NCI-H446 (cell line): ENCODE data around the gene FIBIN.
A peak's percentile ranks its signal among the peaks of the same experiment; 100 is the strongest.
"Not testable (repeated sequence)": the region's sequence is repeated elsewhere in the genome, so short reads cannot be mapped to it uniquely, and the experiment has no call there.

Experiments used
- DNase-seq, 2 experiments: peaks; one replicate each; lab custom pipeline; 2025; lab: John Stamatoyannopoulos, UW

Gene FIBIN

DNA sequence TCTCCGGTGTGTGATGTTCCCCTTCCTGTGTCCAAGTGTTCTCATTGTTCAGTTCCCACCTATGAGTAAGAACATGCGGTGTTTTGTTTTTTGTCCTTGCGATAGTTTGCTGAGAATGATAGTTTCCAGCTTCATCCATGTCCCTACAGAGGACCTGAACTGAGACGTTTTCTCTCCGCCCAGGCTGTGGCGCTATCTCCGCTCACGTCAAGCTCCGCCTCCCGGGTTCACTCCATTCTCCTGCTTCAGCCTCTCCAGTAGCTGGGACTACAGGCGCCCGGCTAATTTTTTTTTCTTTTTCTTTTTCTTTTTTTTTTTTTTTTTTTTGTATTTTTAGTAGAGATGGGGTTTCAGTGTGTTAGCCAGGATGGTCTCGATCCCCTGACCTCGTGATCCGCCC is 16.7 kb upstream of the FIBIN start:
- DNase-seq: not testable (repeated sequence)

DNA sequence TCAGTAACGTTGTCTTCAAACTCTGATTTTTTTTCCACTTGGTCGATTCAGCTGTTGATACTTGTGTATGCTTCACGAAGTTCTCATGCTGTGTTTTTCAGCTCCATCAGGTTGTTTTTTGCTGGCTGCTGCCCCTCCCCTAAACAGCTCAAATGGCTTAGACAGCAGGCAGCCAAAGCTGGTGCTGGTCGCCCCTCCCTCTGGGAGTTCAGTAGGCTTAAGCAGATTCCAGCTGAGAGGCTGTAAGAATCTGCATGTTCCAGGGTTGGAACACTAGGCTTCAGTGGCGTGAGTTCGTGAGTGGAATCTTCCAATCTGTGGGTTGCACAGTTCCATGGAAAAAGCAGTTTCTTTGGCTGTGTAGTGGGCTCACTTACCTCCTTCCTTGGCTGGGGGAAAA is 10.3 kb upstream of the FIBIN start:
- DNase-seq: no peak

DNA sequence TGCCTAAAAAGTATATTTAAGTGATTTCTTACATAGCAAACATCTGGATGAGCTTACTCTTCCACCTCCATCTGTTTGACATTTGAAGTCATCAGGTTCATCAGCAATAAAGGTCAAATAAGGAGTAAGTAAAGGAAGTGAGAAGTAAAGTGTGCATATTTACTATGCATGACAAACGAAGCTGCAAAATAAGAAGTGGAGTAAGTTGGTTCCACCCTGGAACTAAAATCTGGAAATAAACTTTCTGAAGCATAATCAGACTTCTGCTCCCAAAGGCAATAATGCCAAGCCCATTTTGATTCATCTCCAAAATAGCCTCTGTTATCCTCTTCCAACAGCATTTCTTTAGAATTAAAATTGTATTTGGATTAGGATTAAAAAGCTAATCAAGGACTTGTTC is 8.4 kb upstream of the FIBIN start:
- DNase-seq: no peak

DNA sequence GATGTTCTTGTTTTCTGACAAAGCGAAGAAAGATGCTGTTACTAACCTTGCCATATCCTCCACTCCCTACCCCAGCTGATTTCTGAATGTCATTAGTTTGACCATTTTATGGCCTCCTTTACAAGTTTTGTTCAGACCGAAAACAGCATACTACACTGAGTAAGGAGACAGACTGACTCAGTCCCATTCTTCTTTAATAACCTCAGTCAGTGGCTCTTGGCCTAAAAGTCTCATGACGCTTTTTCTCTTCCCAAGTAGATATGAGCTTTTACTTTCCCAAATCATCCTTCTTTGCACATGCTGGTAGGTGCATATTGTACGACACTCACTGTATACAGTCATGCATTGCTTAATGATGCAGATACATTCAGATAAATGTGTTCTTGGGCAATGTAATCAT is 8.0 kb upstream of the FIBIN start:
- no peak for DNase-seq

DNA sequence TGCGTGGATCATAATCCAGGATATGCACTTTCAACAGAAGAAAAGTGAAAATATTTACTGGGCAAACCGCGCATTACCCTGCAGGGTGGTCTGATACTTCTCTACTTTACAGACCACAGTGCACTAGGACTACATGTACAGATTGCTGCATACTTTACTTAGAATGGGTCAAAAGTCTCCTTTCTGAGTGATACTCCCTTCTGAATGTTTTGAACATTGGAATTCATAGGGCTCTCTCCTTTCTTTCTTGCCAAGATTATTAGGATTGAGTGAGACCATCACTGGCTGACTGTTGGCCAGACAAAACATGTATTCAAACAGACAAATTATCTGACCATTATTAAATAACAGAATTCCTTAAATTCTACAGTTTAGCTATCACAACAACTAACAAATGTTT is 6.6 kb upstream of the FIBIN start:
- no peak for DNase-seq

DNA sequence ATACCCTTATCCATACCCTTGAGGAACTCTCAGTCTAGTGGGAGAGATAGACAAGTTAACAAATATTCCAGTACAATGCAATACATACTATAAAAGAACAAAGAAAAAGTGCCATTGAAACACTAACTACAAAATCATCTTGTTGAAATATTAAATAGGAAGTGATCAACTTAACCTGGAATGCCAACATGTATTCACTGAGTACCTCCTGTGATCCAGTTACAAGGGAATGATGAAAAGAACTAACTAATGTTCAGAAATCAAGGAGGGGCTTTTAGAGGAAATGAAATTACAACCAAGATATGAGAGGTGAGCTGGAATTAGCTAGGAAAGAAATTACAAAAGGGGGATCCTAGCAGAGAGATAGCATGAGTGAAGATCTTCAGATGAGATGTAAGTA is 6.2 kb upstream of the FIBIN start:
- DNase-seq: no peak

DNA sequence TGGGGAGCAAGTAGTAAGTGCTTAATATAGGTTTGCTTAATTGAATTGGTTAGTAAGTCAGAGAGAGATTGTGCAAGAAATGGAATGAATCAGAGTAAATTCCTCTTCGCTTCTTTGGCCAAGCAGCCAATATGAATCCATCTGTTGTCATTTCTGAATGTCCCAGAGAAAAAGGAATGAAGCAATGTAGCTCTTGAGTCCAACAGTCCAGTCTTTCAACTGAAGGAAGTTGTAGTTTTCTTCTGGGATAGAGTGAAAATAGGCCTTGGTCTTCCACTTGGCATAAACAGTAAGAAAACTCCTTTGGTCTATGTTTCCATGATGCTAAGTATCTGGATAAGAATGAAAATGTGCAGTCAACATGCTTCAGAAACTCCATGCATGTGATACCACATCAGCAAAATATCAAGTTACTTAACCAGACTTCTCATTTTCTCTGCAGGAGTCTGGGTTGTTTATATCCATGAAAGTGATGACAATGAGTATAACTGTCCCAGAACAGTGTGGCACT is 1.8 kb upstream of the FIBIN start:
- DNase-seq: peak in 1 of 2 experiments; percentile 46

DNA sequence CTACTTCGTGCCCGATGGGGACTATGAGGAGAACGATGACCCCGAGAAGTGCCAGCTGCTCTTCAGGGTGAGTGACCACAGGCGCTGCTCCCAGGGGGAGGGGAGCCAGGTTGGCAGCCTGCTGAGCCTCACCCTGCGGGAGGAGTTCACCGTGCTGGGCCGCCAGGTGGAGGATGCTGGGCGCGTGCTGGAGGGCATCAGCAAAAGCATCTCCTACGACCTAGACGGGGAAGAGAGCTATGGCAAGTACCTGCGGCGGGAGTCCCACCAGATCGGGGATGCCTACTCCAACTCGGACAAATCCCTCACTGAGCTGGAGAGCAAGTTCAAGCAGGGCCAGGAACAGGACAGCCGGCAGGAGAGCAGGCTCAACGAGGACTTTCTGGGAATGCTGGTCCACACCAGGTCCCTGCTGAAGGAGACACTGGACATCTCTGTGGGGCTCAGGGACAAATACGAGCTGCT is 751 bp downstream of the FIBIN start:
- DNase-seq: no peak

DNA sequence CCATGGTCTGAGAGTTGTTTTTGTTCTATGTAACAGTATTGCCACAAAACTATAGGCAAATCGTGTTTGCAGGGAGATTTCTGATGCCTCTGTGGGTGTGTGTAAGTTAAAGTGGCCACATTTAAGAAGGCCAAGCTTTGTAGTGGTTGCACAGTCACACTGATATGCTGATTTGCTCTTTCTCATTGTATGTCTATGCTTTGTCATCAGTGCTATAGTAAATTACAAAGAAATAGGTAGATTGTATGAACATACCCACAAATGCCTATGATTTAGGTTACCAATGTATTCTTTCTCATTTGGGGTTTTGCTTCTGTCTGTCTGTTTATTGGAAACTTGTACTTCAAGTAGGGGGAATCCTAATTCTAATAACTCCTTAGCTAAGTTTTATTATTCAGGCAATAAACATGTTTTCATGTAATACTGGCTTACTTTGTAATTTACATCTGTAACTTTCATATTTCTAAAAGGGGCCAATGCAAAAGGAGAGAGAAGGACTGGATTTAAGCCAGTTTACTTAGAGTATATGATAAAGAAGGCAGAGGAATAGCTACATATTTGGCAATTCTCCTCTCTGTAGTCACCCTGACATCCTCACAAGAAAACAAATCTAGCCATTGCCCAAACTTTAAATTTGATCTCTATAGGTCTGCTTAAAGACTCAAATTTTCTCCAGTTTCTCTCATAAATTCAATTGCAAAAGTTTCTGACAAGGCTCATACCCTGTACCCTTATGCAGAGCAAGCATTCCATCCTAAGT is 2.0 kb downstream of the FIBIN start:
- DNase-seq: no peak

DNA sequence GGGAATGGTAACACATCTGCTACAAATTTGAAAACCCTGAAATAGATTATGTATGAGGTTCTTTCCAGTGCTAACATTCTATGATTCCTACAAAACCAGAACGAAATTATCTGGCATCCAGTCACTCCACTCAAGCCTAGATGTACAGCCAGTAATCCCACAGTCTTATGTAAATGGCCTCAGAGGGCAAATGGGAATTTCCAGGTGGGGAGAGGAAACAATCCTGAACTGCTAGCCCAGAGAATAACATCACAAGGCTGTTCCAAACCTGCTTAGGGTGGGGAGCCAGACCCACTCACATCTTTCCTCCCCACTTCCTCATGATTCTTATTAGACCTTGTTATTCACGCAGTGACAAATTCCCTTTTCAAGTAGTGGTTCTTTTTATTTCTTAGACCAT is 3.5 kb downstream of the FIBIN start:
- no peak for DNase-seq

DNA sequence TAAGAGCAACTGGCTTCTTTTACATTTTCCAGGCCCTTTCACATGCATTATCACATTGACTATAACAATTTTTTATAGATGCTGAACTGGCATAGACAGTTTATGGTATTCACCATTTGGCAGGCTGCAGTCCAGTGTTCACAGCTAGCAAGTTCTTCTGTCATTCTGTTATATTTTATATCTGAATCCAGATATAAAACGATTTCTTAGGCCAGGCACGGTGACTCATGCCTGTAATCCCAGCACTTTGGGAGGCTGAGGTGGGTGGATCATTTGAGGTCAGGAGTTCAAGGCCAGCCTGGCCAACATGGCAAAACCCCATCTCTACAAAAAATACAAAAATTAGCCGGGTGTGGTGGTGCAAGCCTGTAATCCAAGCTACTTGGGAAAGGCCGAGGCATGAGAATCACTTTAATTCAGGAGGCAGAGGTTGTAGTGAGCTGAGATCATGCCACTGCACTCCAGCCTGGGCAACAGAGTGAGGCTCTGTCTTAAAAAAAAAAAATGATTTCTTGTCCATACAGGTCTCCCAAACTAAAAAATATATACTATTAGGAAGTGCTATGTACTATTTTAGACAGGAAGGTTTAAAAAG is 7.3 kb downstream of the FIBIN start:
- not testable (repeated sequence) for DNase-seq

DNA sequence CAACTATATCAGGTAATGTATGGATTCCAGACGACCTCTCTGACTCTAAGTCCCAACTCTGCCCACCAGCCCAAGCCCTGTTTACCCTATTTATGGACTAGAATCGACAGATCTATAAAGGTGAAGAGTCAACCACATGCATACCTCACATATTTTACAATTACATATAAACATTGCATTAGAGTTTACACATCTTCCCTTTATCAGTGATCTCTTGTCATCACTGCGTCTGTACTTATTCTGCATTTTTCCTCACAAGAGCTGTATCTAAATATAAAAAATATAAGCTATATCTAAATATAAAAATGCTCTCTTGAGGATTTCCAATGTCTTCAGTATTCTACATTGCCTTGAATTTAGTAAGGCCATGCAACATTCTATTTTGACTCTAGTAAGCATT is 8.5 kb downstream of the FIBIN start:
- DNase-seq: no peak

DNA sequence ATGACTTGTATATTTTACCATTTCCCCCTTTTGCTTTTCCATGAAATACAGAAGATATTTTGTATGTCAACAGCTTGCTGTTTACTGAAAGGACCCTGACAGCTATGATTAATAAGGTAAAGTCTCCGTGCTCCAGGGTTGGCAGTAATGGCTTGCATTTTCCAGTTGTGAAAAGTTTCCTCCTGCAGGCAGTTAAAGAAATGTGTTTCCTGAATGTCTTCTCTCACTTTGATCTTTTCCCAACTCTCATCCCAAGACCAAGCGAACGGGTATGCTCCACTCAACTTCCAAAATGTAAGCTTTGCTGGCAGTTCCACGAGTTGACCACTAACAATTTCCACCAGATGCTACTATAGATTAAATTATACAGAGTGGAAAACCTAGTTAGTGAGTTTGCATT is 8.9 kb downstream of the FIBIN start:
- DNase-seq: no peak

DNA sequence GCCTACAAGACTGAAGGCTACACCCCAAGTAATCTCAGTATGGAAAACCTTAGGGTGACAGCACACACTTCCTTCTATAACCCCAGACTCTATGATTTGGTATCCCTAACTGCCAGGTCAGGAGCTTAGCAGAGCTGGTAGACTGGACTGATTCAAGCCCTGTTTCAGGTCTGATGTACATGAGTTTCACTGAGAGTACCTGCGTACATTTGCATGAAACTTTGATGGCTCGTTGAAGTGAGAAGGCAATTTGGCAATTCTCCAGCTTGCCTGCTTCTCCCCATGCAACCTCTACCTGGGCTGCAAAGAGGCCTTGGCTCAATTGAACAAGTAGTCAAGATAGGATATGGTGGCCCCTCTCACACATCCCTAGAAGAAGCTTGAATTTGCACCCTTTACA is 10.2 kb downstream of the FIBIN start:
- DNase-seq: no peak

DNA sequence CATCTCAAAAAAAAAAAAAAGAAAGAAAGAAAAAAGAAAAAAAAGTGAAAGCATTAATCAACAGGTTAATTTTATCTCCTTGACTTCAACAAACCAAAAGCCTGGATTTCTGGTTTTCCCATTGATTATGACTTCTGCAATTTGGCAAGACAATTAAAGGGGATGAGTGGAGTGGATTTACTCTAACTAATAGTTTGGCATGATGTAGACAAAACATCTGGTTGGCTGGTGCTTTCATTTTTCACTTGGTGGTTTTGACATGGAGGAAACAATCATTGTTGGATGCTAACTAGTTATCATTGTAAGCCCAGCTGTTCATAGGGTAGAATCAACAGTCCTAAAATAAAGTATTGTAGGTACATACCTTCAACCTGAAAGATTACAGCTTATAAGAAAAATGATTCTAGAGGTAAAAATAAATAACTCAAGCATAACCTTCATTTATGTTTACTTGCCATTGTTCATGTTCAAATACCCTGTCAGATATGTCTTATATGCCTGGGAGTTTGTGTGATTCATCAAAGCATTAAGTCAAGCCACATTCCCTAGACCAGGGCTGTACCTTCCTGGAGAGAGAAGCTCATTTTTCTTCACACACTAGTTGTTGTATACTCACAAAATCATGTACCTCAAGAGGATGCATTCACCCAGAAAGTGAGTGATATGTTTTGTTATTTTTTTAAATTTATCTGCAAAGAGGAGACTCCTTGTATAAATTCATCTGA is 15.1 kb downstream of the FIBIN start:
- DNase-seq: no peak

DNA sequence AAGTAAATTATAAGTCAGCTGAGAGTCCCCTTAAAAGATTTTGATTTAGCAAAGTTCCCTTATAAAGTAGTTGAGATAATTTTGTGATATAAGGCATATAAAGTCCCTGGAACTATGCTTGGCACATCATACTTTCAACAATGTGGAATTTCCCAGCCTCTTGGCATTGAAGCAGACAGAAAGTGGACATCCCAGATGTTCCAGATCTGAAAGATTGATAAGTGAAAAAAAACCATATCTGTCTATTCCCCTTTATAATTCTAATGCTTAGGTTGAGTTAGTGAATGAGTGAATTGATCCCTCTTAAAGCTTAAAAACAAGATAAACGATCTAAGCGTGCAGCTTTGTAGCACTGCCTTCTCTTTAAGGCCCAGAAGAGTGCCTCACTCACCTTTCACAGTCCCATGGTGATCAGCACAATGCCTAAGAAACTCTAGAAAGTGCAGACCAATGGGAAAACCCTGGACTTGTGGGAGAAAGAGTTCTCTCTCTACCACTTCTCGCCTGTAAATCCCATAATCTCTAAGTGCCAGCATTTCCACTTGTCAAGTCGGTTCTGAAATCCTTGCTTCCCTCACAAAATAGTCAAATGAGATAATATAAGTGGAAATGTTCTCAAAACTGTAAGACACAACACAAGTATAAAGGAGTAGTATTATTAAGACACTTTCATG is 17.8 kb downstream of the FIBIN start:
- DNase-seq: no peak

DNA sequence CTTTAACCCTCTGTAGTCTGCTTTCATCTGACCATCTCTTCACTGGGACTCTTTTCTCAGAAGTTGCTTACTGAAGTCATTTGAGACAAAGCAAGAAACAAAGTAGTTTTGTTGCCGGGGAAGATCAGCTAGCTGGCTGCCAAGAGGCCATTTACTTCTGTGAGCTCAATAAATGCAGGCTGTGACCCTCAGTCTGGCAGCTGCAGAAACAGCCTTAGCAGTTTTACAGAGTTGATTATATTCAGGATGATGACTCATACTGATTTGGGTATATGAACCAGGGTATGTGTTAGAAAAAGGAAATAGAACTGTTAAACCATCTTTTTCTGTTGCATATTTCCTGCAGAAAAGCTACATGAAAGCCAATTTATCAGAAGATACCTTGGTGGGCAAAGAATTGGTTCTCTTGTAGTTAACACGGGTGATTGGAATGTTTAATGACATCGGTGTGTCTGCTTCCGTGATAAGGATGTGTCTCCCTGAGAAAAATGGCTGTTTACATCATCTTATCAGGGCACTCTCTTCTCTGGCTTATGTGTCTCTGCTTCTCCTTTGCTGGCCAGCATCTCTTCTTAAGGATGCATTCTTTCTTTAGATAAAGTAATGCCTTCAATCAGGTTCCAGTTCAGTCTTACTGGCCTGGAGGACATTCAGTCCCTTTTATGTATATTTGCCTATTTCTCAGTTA is 18.5 kb downstream of the FIBIN start:
- DNase-seq: peak in 1 of 2 experiments; percentile 49

DNA sequence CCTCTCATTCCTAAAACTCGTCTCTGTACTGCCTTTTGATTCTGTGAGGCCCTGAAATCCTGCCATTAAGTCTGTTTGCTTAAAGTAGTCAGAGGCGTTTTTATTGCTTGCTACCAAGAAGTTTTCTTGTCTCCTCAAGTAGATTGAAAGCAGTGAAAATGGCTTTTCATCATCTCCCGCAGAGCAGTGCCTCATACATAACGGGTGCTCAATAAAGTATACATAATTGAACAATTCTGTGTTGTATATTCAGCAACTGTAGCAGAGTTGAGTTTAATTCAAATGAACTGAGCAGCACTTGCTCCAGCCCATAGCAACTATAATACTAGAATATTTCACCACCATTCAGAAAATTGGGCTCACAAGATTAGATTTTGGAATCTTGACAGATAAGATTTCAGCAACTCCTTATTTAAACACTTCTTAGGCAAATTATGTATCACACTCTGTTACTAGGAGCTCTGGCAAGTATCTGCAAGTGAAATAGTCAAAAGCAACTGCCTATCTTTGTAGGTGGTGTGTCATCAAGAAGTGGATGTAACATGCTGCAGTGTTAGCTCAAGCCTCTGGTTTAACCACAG is 20.0 kb downstream of the FIBIN start:
- no peak for DNase-seq

DNA sequence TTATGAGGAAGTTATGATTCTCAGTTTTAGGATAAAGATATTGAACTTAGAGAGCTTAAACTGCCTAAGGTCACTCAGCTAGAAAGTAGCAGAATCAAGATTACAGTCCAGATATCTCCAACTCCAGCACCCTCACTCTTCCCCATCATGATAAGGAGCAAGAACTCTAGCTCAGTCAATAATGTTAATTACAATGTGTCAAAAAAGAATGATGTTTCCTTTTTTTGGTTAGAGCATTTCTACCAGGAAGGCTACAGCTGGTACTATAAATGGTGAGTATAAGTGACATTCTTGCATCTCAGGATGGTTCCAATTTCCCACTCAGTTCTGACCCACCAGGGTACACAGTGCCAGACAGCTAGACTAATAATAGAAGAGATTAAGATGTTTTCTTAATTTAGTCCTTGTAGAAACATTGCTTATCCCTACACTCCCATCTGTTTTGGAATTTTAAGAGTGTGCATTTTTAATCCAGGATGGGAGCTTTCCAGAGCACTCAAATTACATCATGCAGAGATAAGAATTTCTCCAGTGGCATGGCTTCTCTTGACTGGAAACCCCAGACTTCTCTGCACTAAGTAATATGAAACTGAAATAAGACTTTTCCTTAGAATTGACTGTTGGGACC is 25.1 kb downstream of the FIBIN start:
- DNase-seq: peak in 1 of 2 experiments; percentile 17

DNA sequence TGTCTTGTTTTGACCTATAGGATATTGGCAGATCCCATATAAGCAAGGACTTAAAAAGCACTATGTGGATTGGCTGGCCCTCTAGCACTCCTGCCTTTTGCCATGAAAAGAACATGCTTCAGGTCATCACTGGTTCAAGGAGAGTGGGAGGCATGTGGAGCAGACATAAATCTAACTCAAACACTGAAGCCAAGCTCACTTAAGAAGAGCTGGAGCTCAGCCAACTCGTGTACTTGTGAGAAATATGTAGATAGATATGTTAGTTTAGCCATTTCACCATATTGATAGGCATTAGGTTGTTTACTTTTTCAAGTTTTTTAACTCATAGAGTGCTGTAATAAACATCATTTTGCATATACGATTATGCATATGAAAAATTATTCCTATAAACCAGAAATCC is 26.8 kb downstream of the FIBIN start:
- peak; percentile 24 to 83 for DNase-seq
